ENCODE data around the gene IQGAP3.

DNA sequence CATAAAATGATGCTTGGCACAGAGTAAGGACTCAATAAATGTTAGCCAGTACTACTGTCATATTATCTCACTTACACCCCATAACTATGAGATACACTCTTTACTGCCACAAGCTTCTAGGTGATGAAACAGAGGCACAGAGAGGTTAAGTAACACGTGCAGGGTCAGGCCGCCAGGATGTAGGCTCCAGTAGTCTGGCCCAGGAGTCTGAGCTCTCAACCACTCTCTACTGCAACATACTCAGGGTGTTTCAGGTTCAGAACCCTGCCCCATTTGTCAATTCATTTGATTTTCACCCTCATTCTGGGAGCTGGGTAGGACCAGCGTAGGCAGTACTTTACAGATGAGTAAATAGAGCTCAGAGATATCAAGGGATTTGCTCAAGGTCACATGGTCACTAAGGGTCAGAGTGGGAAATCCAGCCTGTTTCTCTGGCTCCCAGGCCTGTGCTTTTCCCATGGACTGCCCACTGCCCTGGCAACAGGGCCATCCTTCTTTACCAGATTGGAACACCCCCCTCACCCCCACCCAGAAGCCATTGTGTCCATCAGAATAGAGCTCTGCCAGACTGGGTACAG, 21.2 kb downstream of the IQGAP3 start:
- TF ChIP-seq, protein P1, sequence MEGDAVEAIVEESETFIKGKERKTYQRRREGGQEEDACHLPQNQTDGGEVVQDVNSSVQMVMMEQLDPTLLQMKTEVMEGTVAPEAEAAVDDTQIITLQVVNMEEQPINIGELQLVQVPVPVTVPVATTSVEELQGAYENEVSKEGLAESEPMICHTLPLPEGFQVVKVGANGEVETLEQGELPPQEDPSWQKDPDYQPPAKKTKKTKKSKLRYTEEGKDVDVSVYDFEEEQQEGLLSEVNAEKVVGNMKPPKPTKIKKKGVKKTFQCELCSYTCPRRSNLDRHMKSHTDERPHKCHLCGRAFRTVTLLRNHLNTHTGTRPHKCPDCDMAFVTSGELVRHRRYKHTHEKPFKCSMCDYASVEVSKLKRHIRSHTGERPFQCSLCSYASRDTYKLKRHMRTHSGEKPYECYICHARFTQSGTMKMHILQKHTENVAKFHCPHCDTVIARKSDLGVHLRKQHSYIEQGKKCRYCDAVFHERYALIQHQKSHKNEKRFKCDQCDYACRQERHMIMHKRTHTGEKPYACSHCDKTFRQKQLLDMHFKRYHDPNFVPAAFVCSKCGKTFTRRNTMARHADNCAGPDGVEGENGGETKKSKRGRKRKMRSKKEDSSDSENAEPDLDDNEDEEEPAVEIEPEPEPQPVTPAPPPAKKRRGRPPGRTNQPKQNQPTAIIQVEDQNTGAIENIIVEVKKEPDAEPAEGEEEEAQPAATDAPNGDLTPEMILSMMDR (IDR thresholded peaks at IDR 0.05; ENCODE audit: low read length): no peak
- no peak for TF ChIP-seq EZH2 (optimal IDR thresholded peaks at IDR 0.05; ENCODE audit: low read depth, low read length)
